ENCODE results near the gene SDC4.

GRCh38 chr20:45361793-45362192 is 13.6 kb upstream of the SDC4 start:
- TF ChIP-seq EZH2 (IDR thresholded peaks at IDR 0.05; ENCODE audit: insufficient read depth, poor library complexity, severe bottlenecking) (no peak), EZH2phosphoT487 (IDR thresholded peaks at IDR 0.05; ENCODE audit: insufficient read depth, low read depth) (no peak)
